ENCODE results near the gene PGAM2.

Gene PGAM2

GRCh38 chr7:44065431-44066110 lies at the start of gene PGAM2:
TSS of gene PGAM2 (minus strand) at chr7:44065567. CDS start at chr7:44065529, 38 bp downstream.
- DNase-seq = no peak

- no peak for DNase-seq
These were observed 49.4 kb upstream of the PGAM2 start for GRCh38 chr7:44114586-44115310.

- no peak for DNase-seq
These were observed 48.5 kb upstream of the PGAM2 start for GRCh38 chr7:44113764-44114354.

DNA sequence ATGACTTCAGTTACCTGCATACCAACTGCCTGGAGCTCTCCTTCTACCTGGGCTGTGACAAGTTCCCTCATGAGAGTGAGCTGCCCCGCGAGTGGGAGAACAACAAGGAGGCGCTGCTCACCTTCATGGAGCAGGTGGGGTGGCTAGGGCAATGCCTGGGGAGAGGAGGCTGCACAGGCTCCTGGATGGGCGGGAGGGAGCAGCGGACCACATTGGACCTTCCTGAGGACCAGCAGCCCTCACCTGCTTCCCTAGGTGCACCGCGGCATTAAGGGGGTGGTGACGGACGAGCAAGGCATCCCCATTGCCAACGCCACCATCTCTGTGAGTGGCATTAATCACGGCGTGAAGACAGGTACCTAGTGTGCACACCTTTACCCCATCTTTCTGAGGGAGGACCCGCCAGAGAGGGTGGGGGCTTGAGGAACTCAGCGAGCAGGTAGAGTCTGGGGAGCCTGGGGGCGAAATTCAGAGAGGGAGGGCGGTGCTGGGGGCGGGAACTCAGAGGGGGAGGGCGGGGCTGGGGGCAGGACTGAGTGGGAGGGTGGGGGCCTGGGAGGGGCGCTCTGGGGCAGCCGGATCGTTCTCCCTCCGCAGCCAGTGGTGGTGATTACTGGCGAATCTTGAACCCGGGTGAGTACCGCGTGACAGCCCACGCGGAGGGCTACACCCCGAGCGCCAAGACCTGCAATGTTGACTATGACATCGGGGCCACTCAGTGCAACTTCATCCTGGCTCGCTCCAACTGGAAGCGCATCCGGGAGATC lies 47.8 kb upstream of the PGAM2 start:
- DNase-seq = no peak

- DNase-seq = no peak
These were observed 47.0 kb upstream of the PGAM2 start for GRCh38 chr7:44112231-44112996.

- no peak for DNase-seq
These were observed 46.4 kb upstream of the PGAM2 start for GRCh38 chr7:44111761-44112160.

GRCh38 chr7:44110719-44111635 lies 45.6 kb upstream of the PGAM2 start:
- DNase-seq = no peak

GRCh38 chr7:44109991-44110390 lies 44.6 kb upstream of the PGAM2 start:
- DNase-seq = no peak

DNA sequence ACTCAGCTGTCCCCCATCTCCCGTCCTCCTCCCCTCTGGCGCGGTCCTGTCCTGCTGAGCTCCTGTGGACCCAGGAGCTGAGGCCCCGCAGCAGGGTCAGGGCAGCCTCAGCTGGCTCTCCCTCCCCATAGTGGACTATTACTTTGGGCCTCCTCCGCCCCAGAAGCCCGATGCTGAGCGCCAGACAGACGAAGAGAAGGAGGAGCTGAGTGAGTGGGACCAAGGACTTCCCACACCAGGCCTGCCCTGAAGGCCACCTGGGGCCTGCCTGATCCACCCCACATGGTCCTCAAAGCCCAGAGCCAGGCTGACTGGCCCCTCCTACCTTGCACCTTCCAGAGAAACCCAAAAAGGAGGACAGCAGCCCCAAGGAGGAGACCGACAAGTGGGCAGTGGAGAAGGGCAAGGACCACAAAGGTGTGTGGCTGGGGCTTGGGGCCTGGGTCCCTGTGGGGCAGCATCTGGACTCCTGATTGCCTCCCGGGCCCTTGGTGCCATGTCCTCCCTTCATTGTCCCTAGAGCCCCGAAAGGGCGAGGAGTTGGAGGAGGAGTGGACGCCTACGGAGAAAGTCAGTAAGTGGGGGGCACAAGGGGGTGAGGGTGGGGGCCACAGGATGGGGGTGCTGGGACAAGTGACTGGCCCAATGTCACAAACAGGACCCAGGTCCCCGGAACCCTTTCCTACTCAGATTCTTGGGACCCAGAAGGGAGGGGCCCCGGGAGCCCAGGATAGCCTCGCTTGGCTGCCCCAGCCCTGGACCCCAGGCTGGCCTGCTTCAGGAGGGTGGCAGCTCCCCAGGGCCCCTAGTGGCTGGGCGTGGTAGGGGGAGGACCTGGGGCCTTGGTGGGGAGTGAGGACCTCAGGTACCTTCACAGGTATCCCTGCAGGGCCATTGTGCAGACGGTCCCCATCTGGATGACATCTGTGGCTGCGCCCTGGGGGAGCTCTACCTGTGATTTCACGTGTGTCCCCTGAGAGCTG lies 43.7 kb upstream of the PGAM2 start:
- no peak for DNase-seq

DNA sequence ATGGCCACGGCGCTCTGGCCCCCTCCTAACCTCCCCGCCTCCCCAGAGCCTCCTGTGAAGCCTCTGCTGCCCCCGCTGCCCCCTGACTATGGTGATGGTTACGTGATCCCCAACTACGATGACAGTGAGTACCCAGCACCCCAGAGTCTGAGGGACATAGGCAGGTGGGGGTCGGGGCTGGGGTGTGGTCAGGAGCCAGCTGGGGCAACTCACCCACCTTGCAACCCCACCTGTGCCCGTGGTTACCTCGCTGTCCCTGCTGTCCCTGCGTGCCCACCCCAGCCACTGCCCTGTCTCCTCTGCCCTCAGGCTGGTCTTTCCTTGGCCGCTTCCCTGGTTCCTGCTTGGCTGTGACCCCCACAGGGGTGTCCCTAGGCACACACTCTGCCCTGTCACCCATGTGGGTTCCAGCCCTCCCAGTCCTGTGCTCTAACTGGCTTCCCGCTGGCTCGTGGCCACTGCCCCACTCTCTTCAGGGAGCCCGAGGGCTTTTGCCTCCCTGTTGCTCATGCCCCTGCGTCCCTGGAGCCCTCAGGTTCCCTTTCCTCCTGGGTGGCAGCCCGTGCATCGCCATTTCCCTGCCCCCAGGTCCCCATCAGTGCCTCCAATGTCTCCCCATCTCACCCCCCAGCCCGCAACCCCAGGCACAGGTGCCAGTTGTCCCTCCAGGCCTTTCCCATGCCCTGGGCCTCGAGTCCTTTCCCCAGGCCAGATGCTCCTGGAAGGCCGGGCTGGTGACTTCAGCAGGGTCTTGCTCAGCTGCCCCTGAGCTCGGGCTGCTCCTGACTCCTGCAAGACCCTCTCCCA lies 42.8 kb upstream of the PGAM2 start:
- no peak for DNase-seq

GRCh38 chr7:44107116-44107960 lies 42.0 kb upstream of the PGAM2 start:
- no peak for DNase-seq

DNA sequence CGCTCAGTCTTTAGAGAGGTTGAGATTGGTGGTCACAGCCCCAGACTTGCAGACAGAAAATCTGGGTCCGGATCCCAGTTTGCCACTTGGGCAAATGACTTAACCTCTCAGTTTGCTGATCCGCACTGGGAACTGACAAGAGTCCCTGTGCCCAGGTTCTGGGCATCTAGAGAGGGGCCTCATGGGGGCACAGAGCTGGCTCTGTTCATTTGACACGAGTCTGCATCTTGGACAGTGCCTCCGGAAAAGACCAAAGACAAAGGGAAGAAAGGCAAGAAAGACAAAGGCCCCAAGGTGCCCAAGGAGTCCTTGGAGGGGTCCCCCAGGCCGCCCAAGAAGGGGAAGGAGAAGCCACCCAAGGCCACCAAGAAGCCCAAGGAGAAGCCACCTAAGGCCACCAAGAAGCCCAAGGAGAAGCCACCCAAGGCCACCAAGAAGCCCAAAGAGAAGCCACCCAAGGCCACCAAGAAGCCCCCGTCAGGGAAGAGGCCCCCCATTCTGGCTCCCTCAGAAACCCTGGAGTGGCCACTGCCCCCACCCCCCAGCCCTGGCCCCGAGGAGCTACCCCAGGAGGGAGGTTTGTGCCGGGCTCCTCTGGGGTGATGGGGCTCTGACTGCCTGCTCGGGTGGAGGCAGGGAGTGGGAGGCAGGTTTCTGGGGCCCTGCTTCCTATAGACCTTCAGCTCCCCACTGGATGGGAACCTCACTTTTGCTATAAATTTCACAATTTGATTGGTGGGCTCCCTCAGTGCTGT lies 41.1 kb upstream of the PGAM2 start:
- no peak for DNase-seq

DNA sequence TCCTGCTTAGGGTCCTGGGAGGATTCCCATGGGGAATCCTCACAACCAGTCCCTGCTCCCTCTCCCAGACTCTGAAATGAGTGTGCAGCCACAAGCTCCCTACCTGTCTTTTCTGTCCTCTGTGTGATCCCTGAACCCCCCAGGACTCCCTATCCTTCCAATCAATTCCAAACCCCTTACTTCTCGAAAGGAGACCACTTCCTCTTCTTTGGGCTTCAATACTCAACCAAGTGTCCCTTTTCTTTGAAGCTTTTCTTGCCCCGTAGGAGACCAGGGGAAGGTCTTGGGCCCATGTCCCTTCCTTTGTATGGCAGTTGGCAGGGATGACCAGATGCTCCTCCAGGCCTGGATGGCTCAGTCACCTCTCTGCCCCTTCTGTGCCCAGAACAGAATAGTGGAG lies 40.5 kb upstream of the PGAM2 start:
- DNase-seq = no peak

- DNase-seq = no peak
These were observed 39.7 kb upstream of the PGAM2 start for GRCh38 chr7:44104860-44105771.

DNA sequence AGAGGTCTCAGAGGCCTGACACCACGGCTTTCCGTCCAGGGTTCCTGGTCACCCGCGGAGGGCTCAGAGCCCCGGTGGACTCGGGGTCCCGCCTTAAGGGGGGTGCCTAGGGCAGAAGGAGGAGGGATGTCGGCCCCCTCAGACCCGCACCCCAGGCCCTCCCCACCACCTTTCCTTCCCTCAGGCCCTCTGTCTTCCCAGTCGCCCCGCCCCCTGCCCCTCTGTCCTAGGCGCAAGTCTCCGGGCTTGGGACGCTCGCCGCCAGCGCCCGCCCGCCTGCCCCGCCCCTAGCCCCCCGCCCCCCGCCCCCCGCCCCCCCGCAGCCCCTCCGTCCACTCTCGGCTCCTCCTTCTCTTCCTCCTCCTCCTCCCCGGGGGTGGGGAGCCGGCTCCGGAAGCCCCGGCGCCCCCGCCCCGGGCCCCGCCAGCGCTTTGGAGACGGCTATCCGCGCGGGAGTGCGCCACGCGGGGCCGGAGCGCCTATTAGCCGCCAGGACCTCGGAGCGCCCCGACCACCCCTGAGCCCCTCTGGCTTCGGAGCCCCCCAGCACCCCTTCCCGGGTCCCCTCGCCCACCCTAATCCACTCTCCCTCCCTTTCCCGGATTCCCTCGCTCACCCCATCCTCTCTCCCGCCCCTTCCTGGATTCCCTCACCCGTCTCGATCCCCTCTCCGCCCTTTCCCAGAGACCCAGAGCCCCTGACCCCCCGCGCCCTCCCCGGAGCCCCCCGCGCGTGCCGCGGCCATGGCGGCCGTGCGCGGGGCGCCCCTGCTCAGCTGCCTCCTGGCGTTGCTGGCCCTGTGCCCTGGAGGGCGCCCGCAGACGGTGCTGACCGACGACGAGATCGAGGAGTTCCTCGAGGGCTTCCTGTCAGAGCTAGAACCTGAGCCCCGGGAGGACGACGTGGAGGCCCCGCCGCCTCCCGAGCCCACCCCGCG lies 38.8 kb upstream of the PGAM2 start, which contains the start of gene AEBP1:
Gene AEBP1 (plus strand): TSS at position 423 of the 937 bp plus-strand sequence. CDS start 321 bp downstream, at position 744.
- DNase-seq = no peak
